Brain microvascular endothelial cell (primary cell): ENCODE measurements around the gene GPR152.
"Not testable (repeated sequence)": the region's sequence is repeated elsewhere in the genome, so short reads cannot be mapped to it uniquely, and the experiment has no call there.

Experiments
- DNase-seq: peaks from one replicate; pipeline ENCODE4 v3.0.0-alpha.2; 2020
- H3K27ac ChIP-seq: fragments of 250-450 bp; sonication (Bioruptor Pico); 2 replicates; pipeline ENCODE4 v1.5.1; 2020; ENCODE audit warnings: mild to moderate bottlenecking, moderate library complexity
- H3K27me3 ChIP-seq: fragments of 250-450 bp; sonication (Bioruptor Pico); replicated peaks from 2 replicates; pipeline ENCODE4 v1.5.1; 2020; ENCODE audit warnings: mild to moderate bottlenecking
- H3K36me3 ChIP-seq: fragments of 250-450 bp; sonication (Bioruptor Pico); replicated peaks from 2 replicates; pipeline ENCODE4 v1.5.1; 2020; ENCODE audit warnings: mild to moderate bottlenecking
- H3K4me3 ChIP-seq: 2 replicates; pipeline ENCODE4 v1.5.1; 2011; ENCODE audit warnings: low read depth, mild to moderate bottlenecking, control low read depth, low read length, moderate library complexity
- in situ Hi-C: cut with HindIII; loops from 2 replicates; pipeline ENCODE4 v1.10.0; 2017; ENCODE audit warnings: low sequenced_read_pairs, low pct_ligation_motif_present
- TF ChIP-seq, protein P1 (sequence below): IDR thresholded peaks from 2 replicates; pipeline ENCODE4 v1.5.1; 2011; ENCODE audit warnings: low read depth, mild to moderate bottlenecking, moderate library complexity, low read length, control low read depth, inconsistent platforms; ENCODE audit errors: missing control alignments

The GPR152 gene

DNA sequence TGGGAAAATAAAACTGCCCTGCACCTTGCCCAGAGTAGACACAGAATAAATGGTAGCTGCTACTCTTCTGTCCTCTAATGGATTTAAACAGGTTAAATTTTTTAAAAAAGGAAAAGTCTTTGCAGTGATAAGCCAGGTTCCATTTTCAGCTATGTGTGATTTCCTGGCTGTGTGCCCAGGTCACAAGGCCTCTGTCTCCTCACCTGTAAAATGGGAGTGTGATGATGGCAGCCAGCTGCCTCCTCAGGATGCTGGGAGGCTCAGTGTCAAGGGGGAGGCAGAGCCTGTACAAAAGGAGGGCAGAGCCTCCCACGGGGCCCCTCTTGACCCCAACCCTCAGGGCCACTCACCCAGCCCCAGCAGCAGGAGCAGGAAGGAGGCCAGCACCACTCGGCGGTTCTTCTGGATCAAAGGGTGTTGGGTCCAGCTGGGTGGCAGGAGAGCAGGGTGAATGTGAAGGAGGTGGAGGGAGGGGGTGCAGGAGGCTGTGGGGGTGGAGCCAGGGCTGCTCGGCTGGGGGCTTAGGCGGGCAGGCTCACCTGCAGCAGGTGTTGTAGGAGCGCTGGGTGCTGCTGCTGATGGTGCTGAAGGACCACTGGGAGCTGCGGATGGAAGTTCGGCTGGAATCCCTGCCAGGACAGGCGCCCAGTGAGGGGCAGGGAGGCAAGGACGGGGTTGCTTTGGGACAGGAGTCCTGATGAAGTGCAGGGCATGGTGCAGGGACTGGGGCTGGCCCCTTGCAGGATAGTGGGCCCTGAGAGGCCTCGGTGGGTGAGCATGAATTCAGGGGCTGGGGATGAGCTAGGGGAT, 14.6 kb upstream of the GPR152 start:
- TF ChIP-seq, protein P1, sequence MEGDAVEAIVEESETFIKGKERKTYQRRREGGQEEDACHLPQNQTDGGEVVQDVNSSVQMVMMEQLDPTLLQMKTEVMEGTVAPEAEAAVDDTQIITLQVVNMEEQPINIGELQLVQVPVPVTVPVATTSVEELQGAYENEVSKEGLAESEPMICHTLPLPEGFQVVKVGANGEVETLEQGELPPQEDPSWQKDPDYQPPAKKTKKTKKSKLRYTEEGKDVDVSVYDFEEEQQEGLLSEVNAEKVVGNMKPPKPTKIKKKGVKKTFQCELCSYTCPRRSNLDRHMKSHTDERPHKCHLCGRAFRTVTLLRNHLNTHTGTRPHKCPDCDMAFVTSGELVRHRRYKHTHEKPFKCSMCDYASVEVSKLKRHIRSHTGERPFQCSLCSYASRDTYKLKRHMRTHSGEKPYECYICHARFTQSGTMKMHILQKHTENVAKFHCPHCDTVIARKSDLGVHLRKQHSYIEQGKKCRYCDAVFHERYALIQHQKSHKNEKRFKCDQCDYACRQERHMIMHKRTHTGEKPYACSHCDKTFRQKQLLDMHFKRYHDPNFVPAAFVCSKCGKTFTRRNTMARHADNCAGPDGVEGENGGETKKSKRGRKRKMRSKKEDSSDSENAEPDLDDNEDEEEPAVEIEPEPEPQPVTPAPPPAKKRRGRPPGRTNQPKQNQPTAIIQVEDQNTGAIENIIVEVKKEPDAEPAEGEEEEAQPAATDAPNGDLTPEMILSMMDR: no peak
- Histone ChIP-seq H3K27ac (no peak overlapping the region), H3K27me3 (no peaks in the 10 kb centered on the region), H3K36me3 (no peaks in the 10 kb centered on the region), H3K4me3 (no peak overlapping the region)
- in situ Hi-C loops: no loop called here
- DNase-seq: no peak

GRCh38 chr11:67466367-67466766, 13.8 kb upstream of the GPR152 start:
- Histone ChIP-seq H3K4me3 (no peak overlapping the region), H3K27ac (no peak overlapping the region), H3K27me3 (no peaks in the 10 kb centered on the region), H3K36me3 (no peaks in the 10 kb centered on the region)
- no peak for DNase-seq
- TF ChIP-seq, protein P1: no peak
- in situ Hi-C loops: no loop called here

- DNase-seq, H3K27me3 ChIP-seq, H3K36me3 ChIP-seq, in situ Hi-C loops, H3K27ac ChIP-seq: not testable (repeated sequence)
- peak overlapping the region; percentile 70 for H3K4me3 ChIP-seq
These were observed 13.0 kb upstream of the GPR152 start for GRCh38 chr11:67465530-67465929.

- Histone ChIP-seq H3K4me3 (peak overlapping the region; percentile 70), H3K36me3 (no peaks in the 10 kb centered on the region), H3K27me3 (no peaks in the 10 kb centered on the region), H3K27ac (peak overlapping the region; percentile 55)
- TF ChIP-seq, protein P1: no peak
- DNase-seq: no peak
- in situ Hi-C loops: no loop called here
These were observed 12.6 kb upstream of the GPR152 start for GRCh38 chr11:67465189-67465510.

DNA sequence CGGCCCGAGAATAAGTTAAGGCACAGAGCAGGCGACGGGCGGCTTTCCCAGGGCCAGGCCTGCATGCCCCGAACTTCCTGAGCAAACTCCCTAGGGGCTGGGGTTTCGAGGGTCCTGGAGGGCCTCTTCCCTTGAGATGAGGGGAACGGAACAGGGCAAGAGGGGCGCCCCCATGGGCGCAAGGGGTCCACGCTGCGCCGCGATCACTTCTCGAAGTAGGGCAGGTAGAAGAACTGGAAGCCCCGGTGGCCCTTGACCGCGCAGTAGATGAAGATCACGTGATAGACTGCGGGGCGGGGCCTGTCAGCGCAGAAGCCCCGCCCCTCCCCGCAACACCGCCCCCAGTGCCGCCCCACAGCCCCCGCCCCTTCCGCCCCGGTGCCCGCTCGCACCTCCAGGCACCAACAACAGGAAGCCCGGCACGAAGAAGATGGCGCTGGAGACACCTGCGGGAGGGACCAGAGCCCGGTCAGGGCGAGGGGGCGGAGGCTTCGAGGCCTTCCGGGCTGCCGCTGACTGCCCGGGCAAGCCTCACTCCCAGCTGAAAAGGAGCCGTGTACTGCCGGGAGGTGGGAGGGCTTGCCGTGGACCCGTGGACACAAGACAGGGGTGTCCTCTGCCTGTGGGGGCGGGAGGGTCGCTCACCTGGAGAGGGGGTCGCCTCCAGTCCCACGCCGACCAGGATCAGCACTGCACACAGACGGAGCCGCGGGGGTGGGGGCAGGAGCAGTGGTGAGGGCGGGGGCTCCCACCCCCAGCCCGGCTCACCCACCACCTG, 12.1 kb upstream of the GPR152 start:
- peak; percentile 62 for DNase-seq
- in situ Hi-C loops: no loop called here
- peak overlapping the region; percentile 70 for H3K4me3 ChIP-seq
- no peaks in the 10 kb centered on the region for H3K36me3 ChIP-seq
- peak overlapping the region; percentile 77 for H3K27ac ChIP-seq
- H3K27me3 ChIP-seq: no peaks in the 10 kb centered on the region
- TF ChIP-seq, protein P1: no peak

- DNase-seq: peak; percentile 72
- Histone ChIP-seq H3K27ac (peak overlapping the region; percentile 77), H3K27me3 (no peaks in the 10 kb centered on the region), H3K36me3 (no peaks in the 10 kb centered on the region), H3K4me3 (peak overlapping the region; percentile 70)
- TF ChIP-seq, protein P1: no peak
- in situ Hi-C loops: no loop called here
These were observed 11.3 kb upstream of the GPR152 start for GRCh38 chr11:67463680-67464410.
